ENCODE data around the gene NMT1.

GRCh38 chr17:45106582-45106981 is 45.5 kb downstream of the NMT1 start:
- TF ChIP-seq YY1 (IDR thresholded peaks at IDR 0.05; ENCODE audit: insufficient read depth, insufficient read length) (no peak), SUZ12 (IDR thresholded peaks at IDR 0.05; ENCODE audit: extremely low read depth, insufficient read depth, insufficient read length) (no peak)

Data from NT2/D1 (cell line).